DMS 273 (cell line): ENCODE measurements around the gene AP2A2.
"Not testable (repeated sequence)": the region's sequence is repeated elsewhere in the genome, so short reads cannot be mapped to it uniquely, and the experiment has no call there.

ENCODE experiments used
- DNase-seq: peaks from one replicate; lab custom pipeline; 2025; ENCODE audit not compliant: unreplicated experiment; lab: John Stamatoyannopoulos, UW

The AP2A2 gene

GRCh38 chr11:1012740-1013630 is 87.3 kb downstream of the AP2A2 start:
- DNase-seq, result peak; percentile 46

DNA sequence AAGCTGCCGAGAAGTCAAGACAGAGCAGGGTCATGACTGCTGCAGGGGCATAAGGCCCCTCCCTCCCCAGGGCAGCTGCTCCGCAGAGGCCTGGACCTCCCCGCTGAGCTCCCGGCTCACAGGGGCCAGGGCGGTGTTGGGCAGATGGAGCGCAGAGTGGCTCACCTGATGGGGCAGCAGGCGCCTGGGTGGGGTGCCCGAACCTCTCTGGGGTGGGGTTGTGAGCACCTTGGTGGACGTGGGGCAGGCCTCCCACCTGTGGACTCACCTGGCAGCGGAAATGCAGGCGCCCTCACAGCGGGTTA is 87.9 kb downstream of the AP2A2 start:
- DNase-seq, result no peak

DNA sequence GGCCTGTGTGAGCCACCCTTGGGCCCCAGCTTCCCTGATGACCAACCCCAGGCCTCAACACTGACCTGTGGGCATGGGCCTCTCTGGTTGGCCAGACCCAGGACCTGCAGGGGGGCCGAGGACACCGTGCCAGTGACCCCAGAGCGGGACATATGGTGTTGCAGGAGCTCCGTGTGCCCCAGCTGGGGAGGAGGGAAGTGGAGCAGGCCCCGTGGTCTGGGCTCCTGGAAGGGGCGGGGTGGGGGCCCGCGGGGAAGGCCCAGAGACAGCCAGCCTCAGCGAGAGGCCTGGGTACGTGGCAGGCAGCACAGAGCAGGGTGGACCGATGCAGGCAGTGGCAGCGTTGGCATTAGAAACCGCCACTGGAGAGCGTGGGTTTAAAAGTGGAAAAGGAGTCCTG is 88.6 kb downstream of the AP2A2 start:
- no peak for DNase-seq

DNA sequence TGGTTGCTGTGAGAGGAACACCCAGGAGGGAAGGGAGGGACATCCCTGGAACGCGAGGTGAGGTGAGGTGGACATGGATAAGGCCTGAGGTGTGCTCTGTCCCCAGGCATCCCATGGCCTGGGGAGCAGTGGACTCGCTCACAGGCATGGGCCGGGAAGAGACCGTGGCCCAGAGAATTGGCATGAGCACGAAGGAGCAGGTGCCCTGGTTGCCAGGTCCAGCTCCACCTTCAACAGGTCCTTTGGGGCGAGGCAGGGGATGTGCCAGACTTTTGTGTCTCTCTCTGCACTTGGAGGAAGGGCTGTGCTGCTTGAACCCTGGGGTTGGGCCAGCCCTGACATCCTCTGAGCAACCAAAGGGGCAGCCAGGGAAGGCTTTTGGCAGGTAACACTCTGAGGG is 89.4 kb downstream of the AP2A2 start:
- DNase-seq, result no peak

GRCh38 chr11:1015826-1016545 is 90.3 kb downstream of the AP2A2 start:
- no peak for DNase-seq

- not testable (repeated sequence) for DNase-seq
Observed at GRCh38 chr11:1016610-1017126, 91.0 kb downstream of the AP2A2 start.

DNA sequence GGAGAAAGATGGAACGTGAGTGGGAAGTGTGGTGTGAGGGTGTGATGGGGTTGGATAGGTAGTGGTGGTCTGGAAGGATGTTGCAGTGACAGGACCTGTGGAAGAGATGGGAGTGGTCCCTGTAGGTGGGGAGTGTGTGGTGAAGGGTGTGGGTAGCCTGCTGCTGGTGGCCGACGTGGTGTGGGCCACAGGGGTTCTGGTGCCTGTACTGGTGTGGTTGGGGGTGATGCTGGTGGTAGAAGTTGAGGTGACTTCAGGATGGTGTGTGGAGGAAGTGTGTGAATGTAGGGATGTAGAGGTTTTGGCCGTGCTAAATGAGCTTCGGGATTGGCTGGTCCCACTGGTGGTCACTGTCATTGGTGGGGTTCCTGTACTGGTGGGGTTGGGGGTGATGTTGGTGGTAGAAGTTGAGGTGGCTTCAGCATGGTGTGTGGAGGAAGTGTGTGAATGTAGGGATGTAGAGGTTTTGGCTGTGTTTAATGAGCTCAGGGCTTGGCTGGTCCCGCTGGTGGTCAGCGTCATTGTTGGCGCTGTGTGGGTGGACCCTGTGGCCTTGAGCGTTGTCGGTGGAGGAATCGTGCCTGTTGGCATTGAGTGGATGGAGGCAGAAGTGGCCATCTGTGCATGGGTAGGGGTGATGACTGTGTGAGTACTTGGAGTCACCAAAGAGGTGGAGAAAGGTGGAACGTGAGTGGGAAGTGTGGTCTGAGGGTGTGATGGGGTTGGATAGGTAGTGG is 91.8 kb downstream of the AP2A2 start:
- DNase-seq, result no peak

GRCh38 chr11:1018091-1018490 is 92.4 kb downstream of the AP2A2 start:
- DNase-seq, result no peak

GRCh38 chr11:1019321-1019910 is 93.7 kb downstream of the AP2A2 start:
- DNase-seq, result no peak

GRCh38 chr11:1020211-1020905 is 94.7 kb downstream of the AP2A2 start:
- DNase-seq, result no peak

DNA sequence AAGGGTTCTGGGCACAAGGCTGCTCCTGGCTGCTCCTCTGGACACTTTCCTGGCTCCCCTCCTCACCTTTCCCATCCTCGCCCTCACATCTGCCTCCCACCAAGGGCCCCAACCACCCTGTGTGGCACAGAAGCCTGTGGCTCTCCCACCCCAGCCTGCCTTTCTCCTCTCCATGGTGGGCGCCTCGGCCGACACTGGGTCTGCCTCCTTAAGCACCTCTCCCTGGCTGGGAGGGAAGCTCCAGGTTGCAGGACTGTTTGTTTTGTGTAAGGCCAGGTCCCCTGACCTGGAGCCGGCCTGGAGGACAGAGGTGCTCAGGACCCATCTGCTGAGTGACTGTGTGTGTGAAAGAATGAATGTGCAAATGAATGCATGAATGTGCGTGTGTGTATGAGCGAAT is 96.7 kb downstream of the AP2A2 start:
- DNase-seq, result no peak

- no peak for DNase-seq
Observed at GRCh38 chr11:1022908-1023810, 97.5 kb downstream of the AP2A2 start.

GRCh38 chr11:1023811-1024596 is 98.3 kb downstream of the AP2A2 start:
- DNase-seq, result no peak

DNA sequence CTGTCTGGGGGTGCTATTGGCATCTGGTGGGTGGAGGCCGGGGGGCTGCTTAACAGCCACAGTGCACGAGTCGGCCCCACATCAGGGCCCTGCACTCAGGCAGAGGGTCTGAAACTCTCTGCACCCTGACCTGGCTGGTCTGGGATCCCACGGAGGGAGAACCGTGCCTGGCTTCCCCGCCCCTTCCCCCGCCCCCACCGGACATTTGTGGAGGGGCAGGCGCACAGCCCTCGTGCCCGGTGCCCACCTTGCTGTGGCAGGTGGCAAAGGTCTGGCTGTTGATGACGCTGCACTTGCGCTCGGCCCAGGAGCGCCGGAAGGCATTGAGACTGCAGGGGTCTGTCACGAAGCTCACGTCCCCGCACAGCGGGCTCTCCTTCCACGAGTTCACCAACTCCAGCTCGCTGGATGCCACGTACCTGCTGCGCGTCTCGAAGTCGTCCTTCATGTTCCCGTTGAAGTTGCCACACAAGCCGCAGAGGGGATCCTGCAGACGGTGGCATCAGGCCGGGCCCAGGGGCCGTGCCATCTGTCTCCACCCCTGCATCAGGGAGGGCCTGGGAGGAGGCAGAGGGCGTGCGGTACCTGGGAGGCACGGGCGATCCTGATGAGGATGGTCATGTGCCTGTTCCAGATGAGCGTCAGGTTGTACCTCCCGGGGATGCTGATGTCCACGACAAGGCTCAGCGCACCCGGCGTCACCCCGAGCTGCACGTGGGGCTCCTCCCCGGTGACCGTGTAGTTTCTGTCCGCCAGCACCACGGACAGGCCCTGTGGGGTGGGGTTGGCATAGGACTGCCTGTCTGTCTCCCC is 99.1 kb downstream of the AP2A2 start:
- peak; percentile 23 for DNase-seq

DNA sequence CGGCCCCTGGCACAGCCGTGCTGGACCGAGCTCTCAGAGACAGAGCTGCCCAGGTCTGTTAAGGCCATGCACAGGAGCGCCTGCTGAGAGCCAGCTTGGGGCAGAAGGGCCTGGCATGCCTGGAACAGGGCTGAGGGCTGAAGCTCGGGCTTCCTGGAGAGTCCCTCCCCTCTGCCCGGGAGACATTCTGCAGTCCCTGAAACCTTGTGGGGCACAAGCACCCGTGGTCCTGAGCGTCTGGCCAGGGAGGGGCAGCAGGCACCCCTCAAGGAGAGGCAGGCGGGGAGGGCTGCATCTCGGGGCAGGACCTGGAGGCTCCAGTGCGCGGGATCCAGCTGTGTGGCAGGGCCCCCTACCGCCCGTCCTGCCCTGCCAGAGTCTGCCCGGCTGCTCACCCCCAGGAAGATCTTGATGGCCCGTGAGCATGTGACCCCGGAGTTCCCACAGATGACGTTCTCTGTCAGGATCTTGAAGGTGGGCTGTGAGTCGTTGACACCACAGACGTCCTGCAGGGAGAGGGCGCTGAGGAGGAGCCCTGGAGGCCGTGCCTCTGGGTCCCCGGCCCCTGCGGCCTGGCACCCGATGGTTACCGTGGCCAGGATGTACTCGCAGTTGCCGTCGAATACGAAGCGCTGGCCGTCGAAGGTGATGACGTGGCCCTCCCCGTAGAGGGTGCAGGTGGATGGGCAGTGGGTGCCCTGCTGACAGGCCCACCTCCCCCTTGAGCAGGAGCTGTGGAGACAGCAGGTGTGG is 99.9 kb downstream of the AP2A2 start:
- peak; percentile 37 for DNase-seq

DNA sequence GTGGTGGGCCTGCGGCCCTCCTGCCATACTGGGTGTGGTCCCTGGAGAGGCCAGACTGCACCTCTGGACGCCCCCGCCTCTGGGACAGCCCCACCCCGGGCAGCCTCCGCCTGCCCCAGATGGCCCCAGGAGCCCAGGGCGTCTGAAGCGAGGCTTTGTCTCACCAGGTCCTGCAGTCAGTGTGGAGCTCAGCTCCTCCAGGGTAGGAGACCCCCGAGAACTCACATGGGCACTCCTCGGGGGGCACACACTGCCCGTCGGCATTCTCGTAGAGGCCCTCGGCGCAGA is 100.4 kb downstream of the AP2A2 start:
- DNase-seq, result no peak

DNA sequence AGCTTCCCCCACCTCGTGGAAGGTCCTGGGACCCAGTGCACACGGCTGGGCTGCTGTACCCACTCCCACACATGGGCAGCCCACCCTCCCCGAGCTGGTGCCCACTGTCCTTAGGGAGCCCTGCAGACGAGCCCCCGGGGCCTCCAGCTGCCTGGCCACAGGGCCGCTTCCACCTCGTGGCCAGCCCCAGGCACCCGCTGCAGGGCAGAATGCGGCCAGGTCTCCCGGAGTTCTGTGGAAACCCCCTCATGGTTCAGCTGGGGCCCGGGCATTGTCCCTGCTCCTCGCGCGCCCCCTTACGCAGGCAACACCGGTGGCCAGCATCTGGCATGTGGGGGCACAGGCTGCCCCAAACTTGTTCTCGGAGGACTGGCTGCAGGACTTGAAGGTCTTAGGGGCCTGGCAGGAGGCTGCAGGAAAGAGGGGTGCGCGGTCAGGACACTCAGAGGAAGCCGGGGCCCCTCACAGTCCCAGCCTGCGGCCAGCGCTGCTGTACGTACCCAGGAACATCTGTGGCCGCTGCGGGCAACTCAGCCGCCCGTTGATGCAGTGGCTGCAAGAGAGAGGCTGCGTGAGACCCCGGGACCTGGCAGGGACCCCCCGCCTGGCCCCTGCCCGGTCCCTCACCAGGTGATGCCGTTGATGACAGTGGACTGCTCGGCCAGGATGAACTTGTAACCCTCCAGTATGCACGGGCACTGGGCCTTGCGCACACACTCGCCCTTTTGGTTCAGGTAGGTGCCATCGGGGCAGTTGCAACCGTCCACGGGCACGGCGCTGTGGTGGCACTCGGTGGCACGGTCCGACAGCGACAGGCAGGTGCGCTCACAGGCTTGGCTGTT is 101.2 kb downstream of the AP2A2 start:
- no peak for DNase-seq
